Mucosa of descending colon (tissue), 3 donors: ENCODE data around the gene ST3GAL3. TPM values are rescaled to one million over a fixed set of nuclear protein-coding genes. Genes with fewer than 3 reads are reported as not detected.

ENCODE experiments used
- ATAC-seq: fragments of 200-7000 bp; cut with Tn5 transposase; one replicate; pipeline ENCODE4 v1.9.1; 2020; ENCODE audit warnings: mild to moderate bottlenecking, moderate library complexity
- DNase-seq, 3 donors: peaks; one replicate each; pipeline ENCODE4 v3.0.0-alpha.2; 2020
- H3K36me3 ChIP-seq: fragments of 200-600 bp; one replicate; pipeline ENCODE4 v1.8.0; 2021; ENCODE audit warnings: low read depth, mild to moderate bottlenecking
- H3K4me1 ChIP-seq: fragments of 200-600 bp; one replicate; pipeline ENCODE4 v1.8.0; 2021; ENCODE audit warnings: low read depth, mild to moderate bottlenecking
- H3K4me3 ChIP-seq: fragments of 200-600 bp; one replicate; pipeline ENCODE4 v1.8.0; 2021; ENCODE audit warnings: mild to moderate bottlenecking
- H3K9me3 ChIP-seq: fragments of 200-600 bp; one replicate; pipeline ENCODE4 v1.8.0; 2021; ENCODE audit warnings: mild to moderate bottlenecking
- CTCF ChIP-seq: fragments of 200-600 bp; IDR thresholded peaks from one replicate; pipeline ENCODE4 v1.8.0; 2022; ENCODE audit warnings: antibody characterized with exemption, mild to moderate bottlenecking
- intact Hi-C, 2 donors: fragments of 100-400 bp; cut with DNase I in 1 of 2; cut with micrococcal nuclease in 1 of 2; formaldehyde crosslinking; loops; one replicate each; pipeline versions ENCODE4 v1.11.0 to v1.11.1; 2022; cut with DNase I, micrococcal nuclease
- total RNA-seq, 3 donors: library from RNA; stranded (reverse); fragmentation: NEBNext Ultra II Directional in 2 of 3; extraction: Animal tissue kit (Norgen Biotek cat#: 25700) in 2 of 3; gene quantifications; one replicate each; pipeline versions ENCODE4 v1.2.1 to v1.2.4, GENCODE V29; 2021 to 2023
- donor health status: DM: no; HTN: no; CAD: no; lungs with moderate emphysema.
- donor health status: DM: no; HTN: no; CAD: no.
- donor health status: DM: no; HTN: yes; CAD: no.

The ST3GAL3 gene
- total RNA-seq, 3 donors from 2014 or later: 9.5 to 26.3 (median 18.2) TPM

DNA sequence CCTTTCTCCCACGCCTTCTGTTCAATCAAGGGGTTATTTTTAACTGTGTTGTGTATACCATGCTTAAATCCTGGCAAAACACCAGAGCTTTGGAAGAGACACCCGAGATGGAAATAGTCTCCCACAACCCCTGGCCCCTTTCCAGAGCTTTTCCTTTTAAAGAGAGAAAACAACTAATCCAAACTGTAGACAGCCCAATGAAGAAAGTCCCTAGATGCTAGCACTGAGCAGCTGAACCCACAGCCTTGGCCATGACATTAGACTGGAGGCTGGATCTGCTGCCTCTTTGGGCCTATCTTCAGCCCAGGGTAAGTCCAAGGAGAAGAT is 161.4 kb downstream of the ST3GAL3 start:
- intact Hi-C loops: no loop called here
- H3K36me3 ChIP-seq: no peaks in the 10 kb centered on the region
- H3K4me1 ChIP-seq: no peaks in the 10 kb centered on the region
- no peak for ATAC-seq
- peak in 1 of 3 donors; percentile 25 for DNase-seq
- H3K9me3 ChIP-seq: no peaks in the 10 kb centered on the region
- H3K4me3 ChIP-seq: no peak overlapping the region
- TF ChIP-seq CTCF: no peak

DNA sequence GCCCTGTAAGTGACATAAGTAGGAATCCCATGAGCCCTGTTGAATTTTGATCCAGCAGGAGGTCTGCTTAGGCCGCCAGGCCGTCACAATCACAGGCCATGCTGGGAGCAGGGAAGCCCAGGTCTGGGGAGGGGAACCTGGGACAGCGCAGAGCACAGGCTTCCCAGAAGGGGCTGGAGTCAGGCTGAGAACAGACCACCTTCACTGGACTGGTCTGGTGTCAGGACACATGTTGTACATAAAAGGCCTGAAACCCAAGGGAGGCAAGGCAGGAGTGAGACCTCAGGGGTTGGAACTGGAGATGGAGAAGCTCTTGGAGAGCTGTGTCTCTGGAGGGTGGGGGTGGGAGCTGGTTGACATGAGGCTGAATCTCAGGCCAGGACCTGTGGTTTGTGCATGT is 163.0 kb downstream of the ST3GAL3 start:
- no peaks in the 10 kb centered on the region for H3K4me1 ChIP-seq
- DNase-seq (no peak), ATAC-seq (no peak)
- intact Hi-C loops: no loop called here
- no peak for TF ChIP-seq CTCF
- H3K4me3 ChIP-seq: no peak overlapping the region
- H3K9me3 ChIP-seq: no peaks in the 10 kb centered on the region
- H3K36me3 ChIP-seq: no peaks in the 10 kb centered on the region

- no peak for ATAC-seq
- intact Hi-C loops: no loop called here
- Histone ChIP-seq H3K4me1 (no peaks in the 10 kb centered on the region), H3K9me3 (no peaks in the 10 kb centered on the region), H3K36me3 (no peaks in the 10 kb centered on the region), H3K4me3 (no peak overlapping the region)
- DNase-seq: no peak
- no peak for TF ChIP-seq CTCF
These were observed 164.0 kb downstream of the ST3GAL3 start for GRCh38 chr1:43871181-43871910.

DNA sequence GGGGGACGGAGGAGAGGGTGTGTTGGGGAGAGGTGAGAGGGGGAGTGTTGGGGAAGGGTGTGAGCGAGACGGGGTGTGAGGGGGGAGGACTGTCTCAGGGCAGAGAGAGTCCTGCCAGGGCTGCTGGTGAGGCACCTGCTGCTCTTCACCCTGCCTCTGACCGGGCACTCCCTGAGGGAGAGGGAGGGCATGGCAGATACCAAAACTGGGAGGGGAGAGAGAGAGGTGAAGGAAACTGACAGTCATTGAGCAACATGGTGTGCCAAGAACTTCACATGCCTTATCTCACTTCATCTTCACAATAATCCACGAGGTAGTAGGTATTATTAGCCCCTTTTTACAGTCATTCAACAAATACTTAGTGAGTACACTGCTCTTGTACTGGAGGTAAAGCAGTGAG is 164.9 kb downstream of the ST3GAL3 start:
- H3K4me3 ChIP-seq: no peak overlapping the region
- peak; percentile 69 for ATAC-seq
- no peak for DNase-seq
- no peaks in the 10 kb centered on the region for H3K36me3 ChIP-seq
- H3K4me1 ChIP-seq: no peaks in the 10 kb centered on the region
- H3K9me3 ChIP-seq: no peaks in the 10 kb centered on the region
- intact Hi-C loops: no loop called here
- no peak for TF ChIP-seq CTCF

GRCh38 chr1:43873851-43874250 is 166.5 kb downstream of the ST3GAL3 start:
- no peak for DNase-seq
- intact Hi-C loops: no loop called here

More at GRCh38 chr1:43873851-43874250, 166.5 kb downstream of the ST3GAL3 start:
- no peak for ATAC-seq
- no peak for TF ChIP-seq CTCF
- Histone ChIP-seq H3K4me3 (no peak overlapping the region), H3K36me3 (no peaks in the 10 kb centered on the region), H3K4me1 (no peaks in the 10 kb centered on the region), H3K9me3 (no peaks in the 10 kb centered on the region)
